BE2C (cell line): ENCODE measurements around the gene TMEM95.
A peak's percentile ranks its signal among the peaks of the same experiment; 100 is the strongest.

Source experiments
- DNase-seq: peaks from one replicate; pipeline ENCODE4 v3.0.0-alpha.2; 2020
- H3K27me3 ChIP-seq: fragments of 250-450 bp; sonication (Bioruptor Pico); 2 replicates; pipeline ENCODE4 v1.5.1; 2020; ENCODE audit warnings: mild to moderate bottlenecking
- H3K36me3 ChIP-seq: fragments of 250-450 bp; sonication (Bioruptor Pico); 2 replicates; pipeline ENCODE4 v1.5.1; 2020; ENCODE audit warnings: mild to moderate bottlenecking
- H3K4me1 ChIP-seq: fragments of 250-450 bp; sonication (Bioruptor Pico); 2 replicates; pipeline ENCODE4 v1.5.1; 2020
- H3K4me3 ChIP-seq: 2 replicates; pipeline ENCODE4 v1.5.1; 2011; ENCODE audit warnings: low read depth, low read length
- H3K9me3 ChIP-seq: fragments of 250-450 bp; sonication (Bioruptor Pico); 2 replicates; pipeline ENCODE4 v1.5.1; 2020
- CTCF ChIP-seq: IDR thresholded peaks from 2 replicates; pipeline ENCODE4 v1.5.1; 2012; ENCODE audit warnings: mild to moderate bottlenecking, low read depth, low read length

The TMEM95 gene

GRCh38 chr17:7370853-7371252, 15.9 kb downstream of the TMEM95 start:
- no peaks in the 10 kb centered on the region for H3K4me1 ChIP-seq
- no peak overlapping the region for H3K4me3 ChIP-seq
- no peaks in the 10 kb centered on the region for H3K27me3 ChIP-seq
- H3K9me3 ChIP-seq, result no peaks in the 10 kb centered on the region
- no peaks in the 10 kb centered on the region for H3K36me3 ChIP-seq
- DNase-seq, result no peak
- no peak for TF ChIP-seq CTCF

- DNase-seq, result no peak
- Histone ChIP-seq H3K27me3 (no peaks in the 10 kb centered on the region), H3K4me3 (no peak overlapping the region), H3K9me3 (no peaks in the 10 kb centered on the region), H3K36me3 (no peaks in the 10 kb centered on the region), H3K4me1 (no peaks in the 10 kb centered on the region)
- no peak for TF ChIP-seq CTCF
These were observed 19.4 kb downstream of the TMEM95 start for GRCh38 chr17:7374353-7374752.

- no peak overlapping the region for H3K4me3 ChIP-seq
- 0 out of 2 replicates have a peak, but pooled peaks cover 3% of the 10 kb centered on the region for H3K27me3 ChIP-seq
- no peak for DNase-seq
- no peak for TF ChIP-seq CTCF
- H3K36me3 ChIP-seq, result no peaks in the 10 kb centered on the region
- H3K4me1 ChIP-seq, result no peaks in the 10 kb centered on the region
- no peaks in the 10 kb centered on the region for H3K9me3 ChIP-seq
These were observed 24.2 kb downstream of the TMEM95 start for GRCh38 chr17:7379134-7379533.

GRCh38 chr17:7380321-7380720, 25.4 kb downstream of the TMEM95 start:
- H3K27me3 ChIP-seq, result 0 out of 2 replicates have a peak, but pooled peaks cover 3% of the 10 kb centered on the region
- H3K4me3 ChIP-seq, result no peak overlapping the region
- DNase-seq, result peak; percentile 45
- no peaks in the 10 kb centered on the region for H3K4me1 ChIP-seq
- TF ChIP-seq CTCF, result no peak
- no peaks in the 10 kb centered on the region for H3K9me3 ChIP-seq
- no peaks in the 10 kb centered on the region for H3K36me3 ChIP-seq

- no peak within 1 kb of the TSS for H3K4me3 ChIP-seq
- H3K36me3 ChIP-seq, result no peaks in the 10 kb centered on the region
- H3K27me3 ChIP-seq, result 0 out of 2 replicates have a peak, but pooled peaks cover 3% of the 10 kb centered on the region
- DNase-seq, result no peak
- H3K4me1 ChIP-seq, result no peaks in the 10 kb centered on the region
- TF ChIP-seq CTCF, result no peak
- no peaks in the 10 kb centered on the region for H3K9me3 ChIP-seq
These were observed 26.1 kb downstream of the TMEM95 start, which contains the start of gene TNK1 for GRCh38 chr17:7380855-7381683. TNK1 (plus strand) TSS chr17:7381089; CDS start chr17:7382927, 1,838 bp downstream.

GRCh38 chr17:7382901-7383300, 27.9 kb downstream of the TMEM95 start:
- 0 out of 2 replicates have a peak, but pooled peaks cover 3% of the 10 kb centered on the region for H3K27me3 ChIP-seq
- no peak overlapping the region for H3K4me3 ChIP-seq
- no peaks in the 10 kb centered on the region for H3K36me3 ChIP-seq
- no peaks in the 10 kb centered on the region for H3K4me1 ChIP-seq
- TF ChIP-seq CTCF, result no peak
- no peak for DNase-seq
- no peaks in the 10 kb centered on the region for H3K9me3 ChIP-seq
